OCI-LY7 (cell line): Measurements from ENCODE around the gene MISP3. TPM values are rescaled to one million over a fixed set of nuclear protein-coding genes. Genes with fewer than 3 reads are reported as not detected.
"Not testable (repeated sequence)": the region's sequence is repeated elsewhere in the genome, so short reads cannot be mapped to it uniquely, and the experiment has no call there.

Experiments used
- Bru-seq: library from RNA; stranded (reverse); fragments of 400-500 nt; gene quantifications from one replicate; lab custom pipeline; 2021; lab: Mats Ljungman, UMichigan
- BruChase-seq, 2 experiments: library from RNA; stranded (reverse); fragments of 400-500 nt; gene quantifications; one replicate each; lab custom pipeline; 2021; lab: Mats Ljungman, UMichigan
- BruUV-seq: library from RNA; stranded (reverse); fragments of 400-500 nt; replicated peaks from 2 replicates; lab custom pipeline; 2021; lab: Mats Ljungman, UMichigan
- CTCF ChIA-PET: fragments of 300-600 bp; sonication (Branson Sonifier 250); formaldehyde crosslinking; loops from one replicate; lab custom pipeline; 2022; ENCODE audit warnings: antibody characterized with exemption; ENCODE audit not compliant: unreplicated experiment; lab: Charles Lee
- POLR2A ChIA-PET: fragments of 300-600 bp; sonication (Branson Sonifier 250); formaldehyde crosslinking; loops from one replicate; lab custom pipeline; 2022; ENCODE audit warnings: antibody characterized with exemption; lab: Charles Lee
- DNase-seq: peaks from one replicate; pipeline ENCODE4 v3.0.0-alpha.2; 2015; ENCODE audit warnings: low spot score
- H2AFZ ChIP-seq: fragments of 200-600 bp; sonication (generic), shearing (Covaris generic); 2 replicates; pipeline ENCODE4 v1.6.1; 2014; ENCODE audit warnings: mild to moderate bottlenecking, antibody characterized with exemption, low read length, moderate library complexity
- H3K27ac ChIP-seq: fragments of 200-600 bp; sonication (generic); 2 replicates; pipeline ENCODE4 v1.5.1; 2014; ENCODE audit warnings: mixed run types, low read depth, mild to moderate bottlenecking, moderate library complexity, low read length, inconsistent platforms; ENCODE audit not compliant: poor library complexity, severe bottlenecking
- H3K36me3 ChIP-seq: fragments of 200-600 bp; sonication (generic); 2 replicates; pipeline ENCODE4 v1.6.1; 2014; ENCODE audit warnings: mild to moderate bottlenecking, antibody characterized with exemption, low read length, moderate library complexity, mixed read lengths; ENCODE audit not compliant: insufficient read depth
- H3K4me1 ChIP-seq: fragments of 200-600 bp; sonication (generic); 2 replicates; pipeline ENCODE4 v1.5.1; 2014; ENCODE audit warnings: mild to moderate bottlenecking, low read length; ENCODE audit not compliant: insufficient read depth, poor library complexity, severe bottlenecking
- H3K4me2 ChIP-seq: fragments of 200-600 bp; sonication (generic); 2 replicates; pipeline ENCODE4 v1.6.1; 2014; ENCODE audit warnings: mild to moderate bottlenecking, low read length
- H3K4me3 ChIP-seq: fragments of 200-600 bp; sonication (generic); 2 replicates; pipeline ENCODE4 v1.5.1; 2014; ENCODE audit warnings: mild to moderate bottlenecking, low read depth, low read length; ENCODE audit not compliant: poor library complexity, severe bottlenecking
- H3K79me2 ChIP-seq: fragments of 200-600 bp; sonication (generic); 2 replicates; pipeline ENCODE4 v1.6.1; 2016; ENCODE audit warnings: low read depth, mild to moderate bottlenecking, low read length, moderate library complexity, mixed read lengths; ENCODE audit not compliant: insufficient read depth
- H3K9me2 ChIP-seq: fragments of 200-600 bp; sonication (generic); 2 replicates; pipeline ENCODE4 v1.6.1; 2016; ENCODE audit warnings: mild to moderate bottlenecking, low read length, mixed read lengths; ENCODE audit not compliant: insufficient read depth
- H3K9me3 ChIP-seq: fragments of 200-600 bp; sonication (generic); 2 replicates; pipeline ENCODE4 v1.6.1; 2014; ENCODE audit warnings: mild to moderate bottlenecking, mixed run types, low read length, mixed read lengths
- H4K20me1 ChIP-seq: fragments of 200-600 bp; sonication (generic); 2 replicates; pipeline ENCODE4 v1.6.1; 2014; ENCODE audit warnings: mild to moderate bottlenecking, antibody characterized with exemption, low read length, moderate library complexity, mixed read lengths; ENCODE audit not compliant: insufficient read depth
- EZH2phosphoT487 ChIP-seq: fragments of 200-600 bp; sonication (generic); IDR thresholded peaks from 2 replicates; pipeline ENCODE4 v1.6.1; 2018; ENCODE audit warnings: low read depth, borderline replicate concordance, mild to moderate bottlenecking, mixed run types, antibody characterized with exemption, low read length, moderate library complexity, mixed read lengths
- intact Hi-C: fragments of 100-400 bp; cut with micrococcal nuclease; formaldehyde crosslinking; loops from one replicate; pipeline ENCODE4 v1.10.0; 2022; ENCODE audit not compliant: unreplicated experiment
- long read RNA-seq: library from polyadenylated mRNA; stranded (forward); transcript quantifications from one replicate; pipeline ENCODE4 v2.0.0, GENCODE V29; 2022
- total RNA-seq, 2 experiments: library from RNA; depleted of rRNA in 1 of 2; stranded (reverse); fragments of >200 nt in 1 of 2; shearing (Covaris generic) in 1 of 2; gene quantifications; 2 replicates each; pipeline ENCODE4 v1.2.3, GENCODE V29; 2014 to 2022
- TF ChIP-seq, protein P1 (sequence below): fragments of 200-600 bp; sonication (generic); conservative IDR thresholded peaks from 2 replicates; pipeline ENCODE4 v1.5.1; 2014; ENCODE audit warnings: mild to moderate bottlenecking, antibody characterized with exemption, low read length, moderate library complexity, mixed read lengths

The MISP3 gene
- total RNA-seq (2014; rRNA removed; shearing (Covaris generic)), result 3.3 and 6.4 TPM in 2 replicates
- total RNA-seq (2022), result 3.9 TPM in 2 replicates
- Bru-seq, nascent RNA, result percentile 32 among the genes with signal in this experiment
- percentile 41 among the genes with signal in this experiment for BruChase-seq, experiment 1, labeled RNA remaining after a 6-hour chase
- percentile 38 among the genes with signal in this experiment for BruChase-seq, experiment 2, labeled RNA remaining after a 2-hour chase
- long read RNA-seq, transcript MISP3-202 (3 exons, 1,535 nt), result major isoform, 5 of 10 reads
- long read RNA-seq, partial matches to known transcripts, result 1 of 10 reads
- long read RNA-seq, other reads (novel, unspliced or antisense), result 0 of 10 reads

- H3K36me3 ChIP-seq, result no peaks in the 10 kb centered on the region
- H3K9me2 ChIP-seq, result no peaks in the 10 kb centered on the region
- no peaks in the 10 kb centered on the region for H4K20me1 ChIP-seq
- intact Hi-C loops, result loop anchor here (1.0 to 10.0 kb wide), 5 partner anchors 17 to 478 kb away; partner anchors contain the start of gene ASF1B
- H3K4me3 ChIP-seq, result peak within 1 kb of the TSS; percentile 76
- no peaks in the 10 kb centered on the region for H3K79me2 ChIP-seq
- ChIA-PET CTCF (interaction anchor here (1.5 kb wide), 1 partner anchor 17 kb away, joined by 3 read pairs; no protein-coding TSS in a partner anchor), POLR2A (no interaction called here)
- H2AFZ ChIP-seq, result peak within 1 kb of the TSS; percentile 76
- H3K9me3 ChIP-seq, result no peaks in the 10 kb centered on the region
- peak; percentile 49 for DNase-seq
- peak within 1 kb of the TSS; percentile 97 for H3K4me2 ChIP-seq
- peaks cover 26% of the 10 kb centered on the region for H3K4me1 ChIP-seq
- no TSS peak for BruUV-seq
- peak within 1 kb of the TSS; percentile 62 for H3K27ac ChIP-seq
- no peak for TF ChIP-seq EZH2phosphoT487
These were observed at the start of gene MISP3 for GRCh38 chr19:14072535-14073260. Gene MISP3 (plus strand): TSS chr19:14072786. CDS start chr19:14073310, 524 bp downstream.

DNA sequence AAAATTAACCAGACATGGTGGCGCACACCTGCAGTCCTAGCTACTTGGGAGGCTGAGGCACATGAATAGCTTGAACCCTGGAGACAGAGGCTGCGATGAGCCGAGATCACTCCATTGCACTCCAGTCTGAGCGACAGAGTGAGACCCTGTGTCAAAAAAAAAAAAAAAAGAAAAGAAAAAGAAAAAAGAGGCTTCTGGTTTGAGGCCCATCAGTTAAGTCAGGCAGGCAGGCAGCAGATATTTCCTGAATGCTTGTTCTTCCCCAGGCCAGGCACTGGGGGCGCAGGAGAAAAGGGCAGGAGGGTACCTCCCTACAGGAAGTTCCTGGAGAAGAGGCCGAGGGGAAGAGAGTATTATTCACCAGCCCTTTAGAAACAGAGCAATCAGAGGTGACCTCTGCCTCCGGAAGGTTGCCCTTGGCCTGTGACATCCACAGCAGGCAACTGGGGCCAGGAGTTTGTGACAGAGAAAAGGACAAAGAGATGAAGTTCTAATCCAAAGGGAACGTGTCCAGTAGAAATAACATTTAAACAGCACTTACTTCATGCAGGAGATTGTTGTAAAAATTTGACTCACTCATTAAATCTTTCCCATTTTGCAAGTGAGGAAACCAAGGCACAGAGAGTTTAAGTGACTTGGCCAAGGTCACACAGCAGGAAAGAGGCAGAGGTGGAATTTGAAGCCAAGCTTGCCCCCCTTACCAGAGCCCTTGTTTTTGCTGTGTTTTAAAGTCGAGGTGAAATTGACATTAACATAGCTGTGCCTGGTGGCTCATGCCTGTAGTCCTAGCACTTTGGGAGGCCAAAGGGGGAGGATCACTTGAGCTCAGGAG, 49.0 kb upstream of the MISP3 start:
- ChIA-PET CTCF (no interaction called here), POLR2A (interaction anchor here (0.7 kb wide), 1 partner anchor 280 kb away, joined by 4 read pairs; no protein-coding TSS in a partner anchor)
- Histone ChIP-seq H3K9me3 (no peaks in the 10 kb centered on the region), H3K9me2 (no peaks in the 10 kb centered on the region), H3K4me3 (no peak overlapping the region), H3K36me3 (no peaks in the 10 kb centered on the region), H3K4me2 (no peak overlapping the region), H3K27ac (no peak overlapping the region), H3K4me1 (peaks cover 21% of the 10 kb centered on the region), H3K79me2 (no peaks in the 10 kb centered on the region), H2AFZ (peak overlapping the region; percentile 37; the same call in 1 of the 2 replicates), H4K20me1 (no peaks in the 10 kb centered on the region)
- DNase-seq, result no peak
- intact Hi-C loops, result no loop called here
- TF ChIP-seq EZH2phosphoT487, result no peak
- TF ChIP-seq, protein P1, sequence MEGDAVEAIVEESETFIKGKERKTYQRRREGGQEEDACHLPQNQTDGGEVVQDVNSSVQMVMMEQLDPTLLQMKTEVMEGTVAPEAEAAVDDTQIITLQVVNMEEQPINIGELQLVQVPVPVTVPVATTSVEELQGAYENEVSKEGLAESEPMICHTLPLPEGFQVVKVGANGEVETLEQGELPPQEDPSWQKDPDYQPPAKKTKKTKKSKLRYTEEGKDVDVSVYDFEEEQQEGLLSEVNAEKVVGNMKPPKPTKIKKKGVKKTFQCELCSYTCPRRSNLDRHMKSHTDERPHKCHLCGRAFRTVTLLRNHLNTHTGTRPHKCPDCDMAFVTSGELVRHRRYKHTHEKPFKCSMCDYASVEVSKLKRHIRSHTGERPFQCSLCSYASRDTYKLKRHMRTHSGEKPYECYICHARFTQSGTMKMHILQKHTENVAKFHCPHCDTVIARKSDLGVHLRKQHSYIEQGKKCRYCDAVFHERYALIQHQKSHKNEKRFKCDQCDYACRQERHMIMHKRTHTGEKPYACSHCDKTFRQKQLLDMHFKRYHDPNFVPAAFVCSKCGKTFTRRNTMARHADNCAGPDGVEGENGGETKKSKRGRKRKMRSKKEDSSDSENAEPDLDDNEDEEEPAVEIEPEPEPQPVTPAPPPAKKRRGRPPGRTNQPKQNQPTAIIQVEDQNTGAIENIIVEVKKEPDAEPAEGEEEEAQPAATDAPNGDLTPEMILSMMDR, result peak; percentile 61
- no TSS peak for BruUV-seq

GRCh38 chr19:14026652-14027192, 45.9 kb upstream of the MISP3 start:
- DNase-seq, H4K20me1 ChIP-seq, BruUV-seq, CTCF ChIA-PET, H3K4me2 ChIP-seq, H3K4me3 ChIP-seq, H2AFZ ChIP-seq, POLR2A ChIA-PET, H3K79me2 ChIP-seq, H3K9me2 ChIP-seq, H3K27ac ChIP-seq, intact Hi-C loops, H3K36me3 ChIP-seq, H3K9me3 ChIP-seq: not testable (repeated sequence)
- peaks cover 20% of the 10 kb centered on the region for H3K4me1 ChIP-seq
